Measurements from ENCODE around the gene TSPAN7. TPM values are rescaled to one million over a fixed set of nuclear protein-coding genes. Genes with fewer than 3 reads are reported as not detected.

Gene TSPAN7
- total RNA-seq, 1 donor from 2014 or later, result 28.4 TPM

GRCh38 chrX:38649674-38650647 is 88.6 kb downstream of the TSPAN7 start:
- no peak for DNase-seq

- no peak for DNase-seq
Observed at GRCh38 chrX:38651625-38652601, 90.6 kb downstream of the TSPAN7 start.

GRCh38 chrX:38652934-38653442 is 91.6 kb downstream of the TSPAN7 start:
- DNase-seq, result no peak

- DNase-seq, result peak; percentile 63
Observed at GRCh38 chrX:38654302-38654701, 93.0 kb downstream of the TSPAN7 start.

GRCh38 chrX:38656350-38656915 is 95.1 kb downstream of the TSPAN7 start:
- no peak for DNase-seq

- no peak for DNase-seq
Observed at GRCh38 chrX:38657562-38657961, 96.2 kb downstream of the TSPAN7 start.

- DNase-seq, result no peak
Observed at GRCh38 chrX:38660395-38661102, 99.2 kb downstream of the TSPAN7 start.

- DNase-seq, result no peak
Observed at GRCh38 chrX:38661103-38661441, 99.7 kb downstream of the TSPAN7 start.

- no peak for DNase-seq
Observed at GRCh38 chrX:38661561-38661960, 100.2 kb downstream of the TSPAN7 start.

- no peak for DNase-seq
Observed at GRCh38 chrX:38662640-38663039, 101.3 kb downstream of the TSPAN7 start.

- DNase-seq, result peak; percentile 51
Observed at GRCh38 chrX:38664285-38664684, 102.9 kb downstream of the TSPAN7 start.

GRCh38 chrX:38666909-38667308 is 105.6 kb downstream of the TSPAN7 start:
- no peak for DNase-seq

- DNase-seq, result no peak
Observed at GRCh38 chrX:38668771-38669170, 107.4 kb downstream of the TSPAN7 start.

- DNase-seq, result no peak
Observed at GRCh38 chrX:38669428-38669827, 108.1 kb downstream of the TSPAN7 start.

- DNase-seq, result no peak
Observed at GRCh38 chrX:38672646-38673045, 111.3 kb downstream of the TSPAN7 start.

GRCh38 chrX:38675856-38676255 is 114.5 kb downstream of the TSPAN7 start:
- no peak for DNase-seq

GRCh38 chrX:38678183-38678582 is 116.8 kb downstream of the TSPAN7 start:
- DNase-seq, result no peak

- DNase-seq, result no peak
Observed at GRCh38 chrX:38678821-38679220, 117.5 kb downstream of the TSPAN7 start.

GRCh38 chrX:38679695-38680094 is 118.4 kb downstream of the TSPAN7 start:
- no peak for DNase-seq

- DNase-seq, result no peak
Observed at GRCh38 chrX:38682095-38682494, 120.8 kb downstream of the TSPAN7 start.

GRCh38 chrX:38692961-38693360 is 131.6 kb downstream of the TSPAN7 start:
- DNase-seq, result no peak

GRCh38 chrX:38694394-38694793 is 133.1 kb downstream of the TSPAN7 start:
- DNase-seq, result no peak

All from dermis blood vessel endothelial cell (primary cell).